Measurements from ENCODE around the gene SLC16A13. TPM values are rescaled to one million over a fixed set of nuclear protein-coding genes. Genes with fewer than 3 reads are reported as not detected.

Gene SLC16A13
- total RNA-seq, 1 experiment from 2014 or later = 0.47 TPM

DNA sequence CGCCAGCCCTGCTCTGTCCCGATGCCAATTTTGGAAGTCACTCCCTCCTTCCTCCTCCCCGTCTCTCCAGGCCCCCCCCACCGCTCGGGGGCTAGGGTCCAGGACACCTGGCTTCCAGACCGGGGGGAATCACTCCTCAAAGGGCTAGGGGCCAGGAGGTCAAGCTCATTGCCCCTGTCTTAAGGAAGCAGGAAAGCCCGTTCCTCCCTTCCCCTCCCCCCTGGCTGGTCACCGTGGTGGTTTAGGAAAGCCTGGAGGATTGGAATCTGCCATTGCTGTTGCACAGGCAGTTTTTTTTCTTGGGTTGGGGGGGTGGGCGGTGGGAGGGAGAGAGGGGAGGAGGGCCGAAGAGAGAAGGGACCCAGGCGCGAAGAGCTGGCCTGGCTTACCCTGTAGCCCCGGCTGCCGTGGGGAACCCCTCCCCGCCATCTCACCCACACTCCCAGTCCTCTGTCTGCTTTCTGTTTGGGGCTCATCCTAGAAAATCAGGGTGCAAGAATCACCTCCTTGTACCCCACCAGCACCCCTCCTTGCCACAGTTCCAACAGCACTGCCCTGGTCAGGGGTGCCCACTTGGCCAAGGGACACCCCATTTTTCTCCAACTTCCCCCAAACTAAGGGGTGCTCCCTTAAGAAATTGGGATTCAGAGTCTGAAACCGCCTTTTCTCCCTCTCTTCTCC, 15.8 kb upstream of the SLC16A13 start:
- Histone ChIP-seq H3K4me3 (peak overlapping the region; percentile 58), H3K27me3 (no peaks in the 10 kb centered on the region), H3K36me3 (no peaks in the 10 kb centered on the region), H3K4me1 (no peaks in the 10 kb centered on the region), H3K27ac (peak overlapping the region; percentile 47), H3K9me3 (replicated peaks) (no peaks in the 10 kb centered on the region)
- peak; percentile 30 to 57 for DNase-seq

DNA sequence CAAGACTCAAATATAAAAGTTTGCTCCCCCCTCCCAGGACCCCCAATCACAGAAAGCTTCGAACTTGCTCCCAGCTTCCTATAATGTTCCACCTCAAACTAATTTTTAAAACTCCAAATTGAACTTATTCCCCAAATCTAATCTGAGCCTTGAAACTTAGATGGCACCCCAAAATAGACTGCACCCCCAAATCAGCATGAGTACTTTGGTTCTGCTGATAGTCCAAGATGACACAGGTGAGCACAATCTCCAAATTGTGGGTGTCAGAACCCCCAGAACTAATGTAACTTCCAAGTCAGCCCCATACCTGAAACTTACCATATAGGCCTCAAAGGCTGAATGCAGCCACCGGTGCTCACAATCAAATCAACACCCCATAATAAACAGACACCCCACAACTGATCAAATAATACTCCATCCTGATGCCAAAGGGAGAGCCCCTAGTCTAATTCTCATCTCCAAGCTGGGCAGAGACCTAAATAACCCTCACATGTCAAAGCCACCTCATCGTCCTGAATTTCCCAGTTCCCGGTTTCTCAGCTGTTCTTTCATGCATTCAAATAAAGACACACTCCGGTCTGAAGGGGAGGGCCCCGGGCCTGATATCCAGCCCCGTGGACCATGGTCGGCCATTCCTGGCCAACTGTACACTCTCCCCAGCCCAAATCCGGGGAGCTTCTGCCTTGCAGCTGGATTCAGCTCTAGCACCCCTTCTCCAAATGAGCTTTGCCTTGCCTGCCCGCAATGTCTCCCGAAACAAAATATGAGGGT, 14.7 kb upstream of the SLC16A13 start:
- H3K4me3 ChIP-seq = peak overlapping the region; percentile 48
- no peaks in the 10 kb centered on the region for H3K4me1 ChIP-seq
- peak; percentile 47 to 61 for DNase-seq
- no peaks in the 10 kb centered on the region for H3K27me3 ChIP-seq
- H3K36me3 ChIP-seq = no peaks in the 10 kb centered on the region
- H3K9me3 ChIP-seq (replicated peaks) = no peaks in the 10 kb centered on the region
- peak overlapping the region; percentile 29; the same call in 1 of the 2 replicates for H3K27ac ChIP-seq

DNA sequence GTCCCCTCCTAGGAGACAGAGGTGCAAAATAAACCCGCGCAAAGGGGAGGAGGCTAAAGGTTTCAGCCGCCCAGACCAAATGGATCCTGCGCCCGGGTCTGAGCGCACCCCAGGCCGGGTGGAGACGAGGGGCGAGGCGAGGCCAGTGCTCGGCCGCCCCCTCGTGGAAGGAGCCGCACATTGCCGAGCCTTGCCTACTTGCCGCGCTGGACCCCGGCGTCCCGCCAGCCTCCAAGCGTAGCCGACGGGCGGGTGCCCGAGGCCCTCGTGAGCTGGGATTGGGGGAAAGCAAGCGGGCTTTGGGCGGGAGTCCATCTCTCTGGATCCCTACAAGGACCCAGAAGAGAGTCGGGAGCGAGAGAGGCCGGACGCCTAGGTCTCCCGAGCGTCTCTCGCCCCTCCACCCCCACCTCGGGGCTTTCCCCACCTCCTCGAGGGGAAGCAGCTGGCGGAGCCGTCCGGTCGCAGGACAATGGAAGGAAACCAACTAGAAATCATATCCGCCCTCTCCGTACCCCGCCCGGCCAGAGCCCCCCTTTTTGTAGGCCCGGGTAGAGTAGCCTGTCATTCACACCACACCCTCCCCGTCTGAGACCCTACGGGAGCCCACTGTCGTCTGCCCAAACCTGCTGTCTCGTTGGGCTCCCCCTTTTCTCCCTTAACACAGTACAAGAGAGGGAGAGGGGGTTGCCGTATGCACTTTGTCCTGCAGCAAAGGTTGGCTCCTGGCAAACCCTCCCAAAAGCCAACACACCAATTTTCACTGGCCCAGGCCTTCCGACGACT, 13.6 kb upstream of the SLC16A13 start:
- H3K4me3 ChIP-seq = peak overlapping the region; percentile 48
- no peaks in the 10 kb centered on the region for H3K27me3 ChIP-seq
- H3K4me1 ChIP-seq = no peaks in the 10 kb centered on the region
- peak; percentile 68 to 80 for DNase-seq
- no peaks in the 10 kb centered on the region for H3K9me3 ChIP-seq (replicated peaks)
- H3K27ac ChIP-seq = peak overlapping the region; percentile 29; the same call in 1 of the 2 replicates
- H3K36me3 ChIP-seq = no peaks in the 10 kb centered on the region

DNA sequence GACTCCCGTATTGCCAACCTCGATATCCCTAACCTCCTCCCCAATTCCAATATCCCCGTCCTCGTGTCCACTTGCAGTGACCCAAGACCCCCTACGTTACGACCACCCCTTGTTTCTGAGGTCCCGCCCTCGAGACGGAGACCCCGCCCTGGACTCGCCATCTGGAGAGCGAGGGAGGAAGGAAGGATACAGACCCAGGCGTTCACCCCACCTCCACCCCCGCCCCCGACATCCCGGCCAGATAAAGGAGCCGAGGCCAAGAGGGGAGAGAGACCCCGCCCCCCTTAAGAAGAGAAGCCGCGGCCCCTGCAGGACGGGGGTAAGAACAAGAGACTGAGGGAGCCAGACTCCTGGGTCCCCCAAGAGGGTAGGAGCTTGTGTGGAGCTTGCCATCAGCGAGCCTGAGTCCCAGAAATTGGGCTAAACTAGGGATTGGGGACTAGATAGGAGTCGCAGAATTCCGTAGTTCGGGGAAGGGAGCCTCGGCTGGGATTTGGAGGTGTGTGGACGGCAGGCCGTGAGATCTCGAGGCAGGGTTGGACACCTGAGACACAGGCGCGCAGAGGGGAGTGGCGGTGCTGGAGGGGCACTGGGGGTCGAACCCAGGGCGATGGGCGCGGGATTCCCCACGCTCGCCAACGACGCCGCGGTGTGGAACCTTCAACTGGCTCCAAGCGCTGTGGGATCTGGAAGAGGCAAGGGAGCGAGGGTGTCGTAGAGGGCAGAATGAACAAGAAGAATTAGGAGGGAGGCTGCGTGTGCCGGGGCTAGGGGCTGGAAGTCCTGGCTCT, 12.8 kb upstream of the SLC16A13 start, which contains the start of gene BCL6B:
Gene BCL6B (plus strand): TSS at position 270 of the 791 bp plus-strand sequence. CDS start 622 bp downstream, outside the sequence.
- Histone ChIP-seq H3K4me3 (peak within 1 kb of the TSS; percentile 48), H3K36me3 (no peaks in the 10 kb centered on the region), H3K27me3 (no peaks in the 10 kb centered on the region), H3K9me3 (replicated peaks) (no peaks in the 10 kb centered on the region), H3K27ac (peak within 1 kb of the TSS; percentile 29; the same call in 1 of the 2 replicates), H3K4me1 (no peaks in the 10 kb centered on the region)
- DNase-seq = no peak

DNA sequence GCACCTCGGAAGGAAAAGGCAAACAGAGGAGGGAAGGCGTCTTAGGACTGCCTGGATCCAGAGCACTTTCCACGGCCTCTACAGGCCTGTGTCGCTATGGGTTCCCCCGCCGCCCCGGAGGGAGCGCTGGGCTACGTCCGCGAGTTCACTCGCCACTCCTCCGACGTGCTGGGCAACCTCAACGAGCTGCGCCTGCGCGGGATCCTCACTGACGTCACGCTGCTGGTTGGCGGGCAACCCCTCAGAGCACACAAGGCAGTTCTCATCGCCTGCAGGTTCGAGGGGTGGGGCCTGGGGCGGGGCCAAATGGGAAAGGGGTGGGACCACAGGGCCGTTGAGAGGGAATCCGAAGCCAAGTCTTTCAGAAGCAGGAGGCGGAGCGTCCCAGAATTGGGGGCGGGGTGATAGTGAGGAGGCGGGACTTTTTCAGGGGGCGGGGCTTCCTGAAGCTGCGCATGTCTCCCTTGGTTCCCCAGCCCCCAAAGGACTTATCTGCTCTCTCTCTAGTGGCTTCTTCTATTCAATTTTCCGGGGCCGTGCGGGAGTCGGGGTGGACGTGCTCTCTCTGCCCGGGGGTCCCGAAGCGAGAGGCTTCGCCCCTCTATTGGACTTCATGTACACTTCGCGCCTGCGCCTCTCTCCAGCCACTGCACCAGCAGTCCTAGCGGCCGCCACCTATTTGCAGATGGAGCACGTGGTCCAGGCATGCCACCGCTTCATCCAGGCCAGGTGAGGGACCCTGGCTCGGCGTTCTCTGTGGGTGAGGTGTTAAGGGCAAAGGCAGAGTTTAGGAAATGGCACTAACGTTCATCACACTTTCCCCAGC, 12.0 kb upstream of the SLC16A13 start:
- no peaks in the 10 kb centered on the region for H3K36me3 ChIP-seq
- H3K4me1 ChIP-seq = no peaks in the 10 kb centered on the region
- H3K27me3 ChIP-seq = no peaks in the 10 kb centered on the region
- H3K9me3 ChIP-seq (replicated peaks) = no peaks in the 10 kb centered on the region
- H3K27ac ChIP-seq = no peak overlapping the region
- DNase-seq = no peak
- no peak overlapping the region for H3K4me3 ChIP-seq

DNA sequence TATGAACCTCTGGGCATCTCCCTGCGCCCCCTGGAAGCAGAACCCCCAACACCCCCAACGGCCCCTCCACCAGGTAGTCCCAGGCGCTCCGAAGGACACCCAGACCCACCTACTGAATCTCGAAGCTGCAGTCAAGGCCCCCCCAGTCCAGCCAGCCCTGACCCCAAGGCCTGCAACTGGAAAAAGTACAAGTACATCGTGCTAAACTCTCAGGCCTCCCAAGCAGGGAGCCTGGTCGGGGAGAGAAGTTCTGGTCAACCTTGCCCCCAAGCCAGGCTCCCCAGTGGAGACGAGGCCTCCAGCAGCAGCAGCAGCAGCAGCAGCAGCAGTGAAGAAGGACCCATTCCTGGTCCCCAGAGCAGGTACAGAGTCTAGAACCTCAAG, 11.4 kb upstream of the SLC16A13 start:
- Histone ChIP-seq H3K9me3 (replicated peaks) (no peaks in the 10 kb centered on the region), H3K4me3 (no peak overlapping the region)

DNA sequence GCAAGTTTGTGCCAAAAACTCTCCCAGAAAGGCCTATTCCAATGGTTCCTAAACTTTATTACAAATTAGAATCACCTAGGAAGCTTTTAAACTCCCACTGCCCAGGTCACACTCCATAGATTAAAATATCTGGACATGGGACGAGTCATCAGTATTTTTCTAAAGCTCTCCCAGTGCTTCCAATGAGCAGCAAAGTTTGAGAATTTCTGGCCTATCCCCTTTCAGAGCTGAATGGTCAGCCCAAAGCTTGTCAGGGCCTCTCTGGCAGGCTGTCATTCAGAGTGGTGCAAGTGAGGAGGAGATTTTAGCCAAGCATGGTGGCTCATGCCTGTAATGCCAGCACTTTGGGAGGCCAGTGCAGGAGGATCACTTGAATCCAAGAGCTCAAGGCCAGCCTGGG, 10.6 kb upstream of the SLC16A13 start:
- Histone ChIP-seq H3K4me1 (no peaks in the 10 kb centered on the region), H3K27ac (no peak overlapping the region), H3K36me3 (no peaks in the 10 kb centered on the region), H3K4me3 (no peak overlapping the region), H3K27me3 (no peaks in the 10 kb centered on the region), H3K9me3 (replicated peaks) (no peaks in the 10 kb centered on the region)
- no peak for DNase-seq

More for the DNA sequence above, 11.4 kb upstream of the SLC16A13 start:
- H3K27ac ChIP-seq = no peak overlapping the region
- no peak for DNase-seq
- H3K27me3 ChIP-seq = no peaks in the 10 kb centered on the region
- H3K4me1 ChIP-seq = no peaks in the 10 kb centered on the region
- H3K36me3 ChIP-seq = no peaks in the 10 kb centered on the region

DNA sequence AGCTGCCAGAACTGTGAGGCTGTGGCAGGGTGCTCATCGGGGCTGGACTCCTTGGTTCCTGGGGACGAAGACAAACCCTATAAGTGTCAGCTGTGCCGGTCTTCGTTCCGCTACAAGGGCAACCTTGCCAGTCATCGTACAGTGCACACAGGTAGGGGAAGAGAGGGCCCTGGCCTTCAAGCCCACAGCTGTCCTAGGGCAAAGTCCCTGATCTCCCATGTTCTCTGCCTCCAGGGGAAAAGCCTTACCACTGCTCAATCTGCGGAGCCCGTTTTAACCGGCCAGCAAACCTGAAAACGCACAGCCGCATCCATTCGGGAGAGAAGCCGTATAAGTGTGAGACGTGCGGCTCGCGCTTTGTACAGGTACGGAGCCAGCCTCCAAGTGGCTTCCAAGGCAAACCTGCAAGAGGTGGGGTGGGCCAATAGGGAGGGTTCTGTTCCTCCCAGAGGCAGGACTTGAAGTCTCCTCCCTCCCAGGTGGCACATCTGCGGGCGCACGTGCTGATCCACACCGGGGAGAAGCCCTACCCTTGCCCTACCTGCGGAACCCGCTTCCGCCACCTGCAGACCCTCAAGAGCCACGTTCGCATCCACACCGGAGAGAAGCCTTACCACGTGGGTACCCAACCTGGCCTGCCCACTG, 9.2 kb upstream of the SLC16A13 start:
- Histone ChIP-seq H3K27ac (no peak overlapping the region), H3K36me3 (no peaks in the 10 kb centered on the region), H3K4me1 (no peaks in the 10 kb centered on the region), H3K27me3 (no peaks in the 10 kb centered on the region), H3K4me3 (no peak overlapping the region), H3K9me3 (replicated peaks) (no peaks in the 10 kb centered on the region)
- DNase-seq = no peak

DNA sequence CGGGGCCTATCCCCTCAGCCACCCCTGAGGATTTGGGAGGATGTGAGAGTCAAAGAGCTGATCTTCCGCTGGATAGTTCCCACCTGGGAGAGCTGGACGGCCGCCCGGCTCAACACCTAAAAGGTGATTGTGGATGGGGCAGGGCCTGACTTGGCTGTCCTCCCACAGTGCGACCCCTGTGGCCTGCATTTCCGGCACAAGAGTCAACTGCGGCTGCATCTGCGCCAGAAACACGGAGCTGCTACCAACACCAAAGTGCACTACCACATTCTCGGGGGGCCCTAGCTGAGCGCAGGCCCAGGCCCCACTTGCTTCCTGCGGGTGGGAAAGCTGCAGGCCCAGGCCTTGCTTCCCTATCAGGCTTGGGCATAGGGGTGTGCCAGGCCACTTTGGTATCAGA, 8.5 kb upstream of the SLC16A13 start:
- Histone ChIP-seq H3K36me3 (no peaks in the 10 kb centered on the region), H3K27ac (no peak overlapping the region), H3K9me3 (replicated peaks) (no peaks in the 10 kb centered on the region), H3K4me1 (no peaks in the 10 kb centered on the region), H3K4me3 (no peak overlapping the region), H3K27me3 (no peaks in the 10 kb centered on the region)
- no peak for DNase-seq

DNA sequence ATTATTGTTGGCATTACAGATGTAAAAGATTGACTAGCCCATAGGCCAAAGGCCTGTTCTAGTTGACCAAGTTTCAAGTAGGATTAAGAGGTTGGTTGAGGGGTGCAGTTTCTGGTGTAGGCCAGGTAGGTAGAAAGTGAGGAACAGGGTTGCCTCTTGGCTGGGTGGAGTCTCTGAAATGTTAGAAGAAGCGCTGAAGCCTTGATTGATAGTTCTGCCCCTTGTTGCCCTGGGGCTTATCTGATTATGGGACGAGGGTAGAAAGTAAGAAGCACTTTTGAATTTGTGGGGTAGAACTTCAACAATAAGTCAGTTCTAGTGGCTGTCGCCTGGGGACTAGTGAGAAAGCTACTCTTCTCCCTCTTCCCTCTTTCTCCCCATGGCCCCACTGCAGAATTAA, 6.7 kb upstream of the SLC16A13 start:
- Histone ChIP-seq H3K36me3 (no peaks in the 10 kb centered on the region), H3K27ac (no peak overlapping the region), H3K27me3 (no peaks in the 10 kb centered on the region), H3K4me1 (no peaks in the 10 kb centered on the region), H3K9me3 (replicated peaks) (no peaks in the 10 kb centered on the region), H3K4me3 (no peak overlapping the region)
- no peak for DNase-seq

DNA sequence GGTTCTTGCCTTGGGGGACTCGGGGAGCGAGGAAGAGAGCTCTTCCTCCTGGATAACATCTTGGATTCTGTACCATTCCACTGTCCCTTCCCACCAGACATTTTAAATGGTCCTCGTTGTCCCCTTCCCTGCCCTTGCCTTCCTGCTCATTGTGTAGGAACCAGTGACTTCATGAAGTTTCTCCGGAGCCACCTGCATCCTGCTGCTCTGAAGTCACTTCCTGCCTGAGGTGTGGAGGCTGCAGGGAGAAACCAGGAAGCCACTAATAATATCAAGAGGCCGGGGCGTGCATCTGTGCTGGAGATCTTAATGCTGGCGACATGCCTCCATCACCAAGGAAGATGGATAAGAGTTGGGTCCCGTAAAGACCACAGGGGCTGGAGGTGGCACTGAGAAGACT, 6.2 kb upstream of the SLC16A13 start:
- DNase-seq = no peak
- Histone ChIP-seq H3K27ac (no peak overlapping the region), H3K36me3 (no peaks in the 10 kb centered on the region), H3K27me3 (no peaks in the 10 kb centered on the region), H3K4me3 (no peak overlapping the region), H3K4me1 (no peaks in the 10 kb centered on the region), H3K9me3 (replicated peaks) (no peaks in the 10 kb centered on the region)

DNA sequence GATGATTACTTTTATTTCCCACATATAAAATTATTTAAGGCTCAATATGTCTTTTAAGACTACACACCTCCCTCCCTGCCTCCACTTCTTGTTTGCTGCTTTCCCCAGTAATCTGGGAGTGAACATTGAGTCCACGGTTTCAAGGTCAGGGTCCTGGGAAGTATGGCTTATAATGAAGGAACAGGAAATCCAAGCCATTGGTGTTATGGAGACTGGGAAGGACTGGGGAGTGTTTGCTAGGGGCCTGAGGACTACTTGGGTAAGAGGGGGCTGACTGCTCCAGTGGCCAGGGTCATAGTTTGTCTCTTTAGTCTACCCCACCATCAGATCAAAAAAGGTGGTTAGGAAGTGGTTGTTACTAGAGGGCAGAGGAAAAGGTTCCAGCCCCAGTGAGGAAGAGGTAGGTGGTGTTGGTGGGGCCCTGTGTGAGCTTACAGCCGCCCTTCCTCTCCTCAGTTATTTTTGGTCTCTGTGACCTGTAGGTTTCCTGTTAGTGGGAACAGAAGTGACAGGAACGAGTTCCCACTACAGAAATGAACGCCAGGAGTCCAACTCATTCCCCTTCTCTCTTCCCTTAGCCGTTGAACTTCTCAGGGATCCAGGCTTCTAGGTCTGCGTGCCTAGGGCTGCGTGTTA, 742 bp upstream of the SLC16A13 start:
- no peak for DNase-seq
- Histone ChIP-seq H3K27ac (no peak overlapping the region), H3K4me3 (peak overlapping the region; percentile 65), H3K36me3 (no peaks in the 10 kb centered on the region), H3K9me3 (replicated peaks) (no peaks in the 10 kb centered on the region), H3K4me1 (no peaks in the 10 kb centered on the region), H3K27me3 (no peaks in the 10 kb centered on the region)

Data from SJCRH30 (cell line).